22Rv1 (cell line): ENCODE results near the gene IL1RAPL2.

Experiments
- ZFX ChIP-seq: fragments of 450-650 bp; IDR thresholded peaks from 2 replicates; pipeline ENCODE4 v1.6.1; 2017; ENCODE audit warnings: antibody characterized with exemption, borderline replicate concordance
- TF ChIP-seq, protein P1 (sequence below): fragments of 450-650 bp; IDR thresholded peaks from 2 replicates; pipeline ENCODE4 v1.5.1; 2017; ENCODE audit warnings: mild to moderate bottlenecking

GRCh38 chrX:105136786-105137185, 570.8 kb downstream of the IL1RAPL2 start:
- TF ChIP-seq, protein P1, sequence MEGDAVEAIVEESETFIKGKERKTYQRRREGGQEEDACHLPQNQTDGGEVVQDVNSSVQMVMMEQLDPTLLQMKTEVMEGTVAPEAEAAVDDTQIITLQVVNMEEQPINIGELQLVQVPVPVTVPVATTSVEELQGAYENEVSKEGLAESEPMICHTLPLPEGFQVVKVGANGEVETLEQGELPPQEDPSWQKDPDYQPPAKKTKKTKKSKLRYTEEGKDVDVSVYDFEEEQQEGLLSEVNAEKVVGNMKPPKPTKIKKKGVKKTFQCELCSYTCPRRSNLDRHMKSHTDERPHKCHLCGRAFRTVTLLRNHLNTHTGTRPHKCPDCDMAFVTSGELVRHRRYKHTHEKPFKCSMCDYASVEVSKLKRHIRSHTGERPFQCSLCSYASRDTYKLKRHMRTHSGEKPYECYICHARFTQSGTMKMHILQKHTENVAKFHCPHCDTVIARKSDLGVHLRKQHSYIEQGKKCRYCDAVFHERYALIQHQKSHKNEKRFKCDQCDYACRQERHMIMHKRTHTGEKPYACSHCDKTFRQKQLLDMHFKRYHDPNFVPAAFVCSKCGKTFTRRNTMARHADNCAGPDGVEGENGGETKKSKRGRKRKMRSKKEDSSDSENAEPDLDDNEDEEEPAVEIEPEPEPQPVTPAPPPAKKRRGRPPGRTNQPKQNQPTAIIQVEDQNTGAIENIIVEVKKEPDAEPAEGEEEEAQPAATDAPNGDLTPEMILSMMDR: no peak
- TF ChIP-seq ZFX: no peak
